Dermis blood vessel endothelial cell (primary cell): Measurements from ENCODE around the gene ACOXL. TPM values are rescaled to one million over a fixed set of nuclear protein-coding genes. Genes with fewer than 3 reads are reported as not detected.
A peak's percentile ranks its signal among the peaks of the same experiment; 100 is the strongest.

Source experiments
- DNase-seq: peaks from one replicate; pipeline ENCODE4 v3.0.0; 2010
- total RNA-seq: library from RNA; depleted of rRNA; stranded (reverse); fragments of >200 nt; gene quantifications from 2 replicates; pipeline ENCODE4 v1.2.3, GENCODE V29; 2014

Gene ACOXL
- total RNA-seq, 1 donor from 2014 or later, result not detected

GRCh38 chr2:110979471-110980338 is 247.3 kb downstream of the ACOXL start:
- no peak for DNase-seq

GRCh38 chr2:110980339-110981062 is 248.1 kb downstream of the ACOXL start:
- DNase-seq, result no peak

DNA sequence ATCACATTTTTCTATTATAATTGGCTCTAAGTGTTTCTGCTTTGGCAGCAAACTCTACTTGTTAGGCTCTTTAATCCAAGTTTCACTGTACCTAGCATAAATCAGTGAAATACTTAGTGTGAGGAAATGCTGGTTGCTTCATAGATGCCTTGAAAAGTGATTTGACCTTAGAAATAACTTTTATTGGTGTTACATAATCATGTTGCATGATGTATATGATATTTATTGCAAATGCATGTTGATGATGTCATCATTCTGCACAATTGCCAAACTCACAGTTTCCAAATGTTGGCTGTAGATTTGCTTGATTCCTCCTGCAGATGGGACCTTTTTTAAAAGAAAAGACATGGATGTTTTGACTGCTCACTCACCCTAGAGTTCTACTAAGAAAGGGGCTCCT is 250.8 kb downstream of the ACOXL start:
- DNase-seq, result no peak

DNA sequence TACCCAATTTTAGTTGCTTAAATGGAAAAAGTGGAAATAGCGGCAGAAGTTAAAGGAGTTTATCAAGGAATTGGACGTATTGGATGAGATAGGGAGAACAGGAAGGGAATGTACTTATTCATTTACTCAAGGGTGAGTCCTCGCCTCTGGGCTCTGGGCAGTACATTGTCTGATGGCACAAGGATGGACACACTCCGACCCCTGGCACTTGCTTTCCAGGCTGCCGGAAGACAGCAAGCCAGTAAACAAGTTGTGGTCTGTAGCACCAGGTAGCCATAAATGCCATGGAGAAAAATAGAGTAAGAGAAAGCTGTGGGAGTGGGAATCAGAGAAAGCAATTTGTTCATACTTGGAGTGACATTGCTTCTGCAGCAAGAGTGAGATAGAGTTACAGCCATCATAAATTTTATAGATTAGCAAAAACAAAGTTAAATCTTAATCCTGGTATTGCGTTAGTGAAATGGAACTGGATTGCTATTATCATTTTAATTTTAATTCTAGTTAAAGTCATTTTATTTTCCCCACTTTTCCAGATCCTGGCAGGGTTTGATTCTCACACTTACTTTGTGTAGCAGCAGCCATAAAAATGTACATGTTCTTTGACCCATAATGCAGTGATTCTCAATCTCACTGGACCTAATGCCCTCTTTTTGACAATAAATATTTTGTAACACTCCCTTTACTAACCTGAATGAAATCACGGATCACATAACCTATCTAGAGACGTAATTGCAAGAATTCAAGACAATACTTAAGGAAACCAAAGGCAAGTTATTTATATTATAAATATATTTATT is 252.5 kb downstream of the ACOXL start:
- DNase-seq, result no peak

GRCh38 chr2:110990440-110990839 is 258.1 kb downstream of the ACOXL start:
- DNase-seq, result no peak

GRCh38 chr2:110991911-110992310 is 259.5 kb downstream of the ACOXL start:
- no peak for DNase-seq

GRCh38 chr2:110992886-110993285 is 260.5 kb downstream of the ACOXL start:
- DNase-seq, result no peak

DNA sequence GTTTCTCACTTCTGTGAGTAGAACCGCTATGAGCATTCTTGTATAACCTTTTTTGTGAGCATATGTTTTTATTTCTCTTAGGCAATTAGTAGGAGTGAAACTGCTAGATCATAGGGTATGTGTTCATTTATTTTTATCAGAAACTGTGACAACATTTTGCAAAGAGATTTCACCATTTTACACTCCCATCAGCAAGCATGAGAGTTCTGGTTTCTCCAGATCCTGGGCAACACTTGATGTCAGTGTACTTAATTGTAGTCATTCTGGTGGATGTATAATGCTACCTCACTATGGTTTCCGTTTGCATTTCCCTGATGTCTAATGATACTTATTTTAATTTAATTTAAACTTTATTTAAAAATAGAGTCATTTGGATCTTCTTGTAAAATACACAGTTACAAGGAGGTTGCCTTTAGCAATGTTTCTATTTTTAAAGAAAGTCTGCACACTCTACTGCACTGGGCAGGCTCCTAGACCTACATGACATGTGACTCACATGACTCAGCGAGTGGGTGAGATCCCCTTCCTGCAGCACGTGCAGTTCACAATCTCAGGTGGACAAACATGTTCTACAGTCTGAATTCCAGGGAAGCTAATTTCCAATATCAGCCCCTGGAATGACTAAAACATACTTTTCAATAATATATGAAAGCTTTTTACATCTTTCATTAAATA is 261.3 kb downstream of the ACOXL start:
- DNase-seq, result peak; percentile 55

DNA sequence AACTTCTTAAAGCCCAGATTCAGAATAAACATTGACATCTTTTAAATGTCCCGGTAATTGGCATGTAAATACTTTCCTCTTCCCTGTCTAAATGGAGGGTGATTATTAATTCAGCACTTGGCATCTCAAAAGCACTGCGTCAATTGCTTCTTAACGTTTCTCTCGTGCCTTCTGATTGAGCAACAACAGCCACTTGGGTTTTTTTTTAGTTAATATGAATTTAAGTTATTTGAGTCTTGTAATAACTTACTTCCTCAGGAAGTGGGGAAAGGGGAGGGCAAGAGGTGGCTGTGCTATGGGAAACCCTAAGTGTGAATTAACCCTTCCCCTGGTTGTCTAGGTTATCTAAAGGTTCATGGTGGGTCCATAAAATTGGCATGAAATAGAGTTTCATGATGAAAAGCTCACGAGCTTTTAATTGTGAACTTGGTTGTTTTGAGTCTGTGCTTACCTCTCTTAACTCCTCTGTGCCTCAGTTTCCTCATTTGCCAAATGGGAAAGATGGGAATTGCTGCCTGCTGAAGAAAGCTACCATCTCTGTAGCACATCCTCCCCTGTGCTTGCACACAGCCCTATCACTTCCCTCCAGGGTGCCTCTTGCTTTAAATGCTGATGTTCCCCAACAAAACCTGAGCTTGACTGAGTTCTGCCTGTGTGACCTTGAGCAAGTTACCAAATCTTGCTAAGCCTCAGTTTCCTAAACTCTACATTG is 262.0 kb downstream of the ACOXL start:
- peak; percentile 3 for DNase-seq

GRCh38 chr2:110995911-110996310 is 263.5 kb downstream of the ACOXL start:
- DNase-seq, result no peak

- no peak for DNase-seq
Measured at GRCh38 chr2:110997331-110998045, 265.1 kb downstream of the ACOXL start.

- no peak for DNase-seq
Measured at GRCh38 chr2:110998311-110998710, 265.9 kb downstream of the ACOXL start.

GRCh38 chr2:110999626-111000025 is 267.3 kb downstream of the ACOXL start:
- DNase-seq, result no peak

GRCh38 chr2:111005307-111005706 is 272.9 kb downstream of the ACOXL start:
- DNase-seq, result no peak

GRCh38 chr2:111005821-111006220 is 273.4 kb downstream of the ACOXL start:
- no peak for DNase-seq

DNA sequence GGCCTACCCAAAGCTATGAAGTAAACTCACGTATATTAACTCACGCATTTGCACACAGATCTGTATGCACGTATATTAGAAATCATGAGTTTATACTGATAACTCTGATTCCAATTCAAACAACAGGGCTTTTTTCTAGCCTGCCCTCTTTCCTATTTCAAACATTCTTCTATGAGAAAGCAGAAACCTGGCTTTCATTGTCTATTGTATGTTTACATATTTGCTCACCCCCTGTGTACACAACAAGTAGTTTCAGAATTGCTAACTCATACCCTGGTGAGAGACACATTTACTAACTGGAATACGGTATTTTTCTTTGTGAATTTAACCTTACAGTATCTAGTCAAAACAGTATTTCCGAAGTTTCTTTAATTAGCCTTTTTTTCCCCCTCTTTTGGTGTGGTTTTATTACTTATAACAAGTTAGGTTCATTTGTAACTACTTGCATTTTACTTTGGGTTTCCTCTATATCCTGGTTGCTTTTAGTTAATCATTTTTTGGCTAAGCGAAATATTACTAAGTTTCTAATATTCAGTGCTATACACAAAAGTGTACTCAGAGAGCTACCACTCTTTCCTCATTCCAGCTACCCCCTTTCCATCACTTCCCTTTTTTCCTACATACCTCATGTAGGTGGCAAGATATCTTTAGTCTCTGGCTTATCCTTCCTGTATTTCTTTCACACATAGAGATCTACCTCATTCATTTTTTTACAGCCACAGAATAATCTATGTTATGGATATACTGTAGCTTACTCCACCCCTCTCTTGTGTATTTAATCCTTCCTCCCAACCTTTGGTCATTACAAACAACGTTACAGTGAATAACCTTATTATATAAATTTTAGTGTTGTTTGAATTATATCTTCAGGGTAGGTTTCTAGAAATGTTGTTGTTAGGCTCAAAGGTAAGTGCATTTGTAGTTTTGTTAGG is 275.6 kb downstream of the ACOXL start:
- no peak for DNase-seq

- DNase-seq, result no peak
Measured at GRCh38 chr2:111011218-111011617, 278.8 kb downstream of the ACOXL start.

- no peak for DNase-seq
Measured at GRCh38 chr2:111015283-111015995, 283.1 kb downstream of the ACOXL start.

DNA sequence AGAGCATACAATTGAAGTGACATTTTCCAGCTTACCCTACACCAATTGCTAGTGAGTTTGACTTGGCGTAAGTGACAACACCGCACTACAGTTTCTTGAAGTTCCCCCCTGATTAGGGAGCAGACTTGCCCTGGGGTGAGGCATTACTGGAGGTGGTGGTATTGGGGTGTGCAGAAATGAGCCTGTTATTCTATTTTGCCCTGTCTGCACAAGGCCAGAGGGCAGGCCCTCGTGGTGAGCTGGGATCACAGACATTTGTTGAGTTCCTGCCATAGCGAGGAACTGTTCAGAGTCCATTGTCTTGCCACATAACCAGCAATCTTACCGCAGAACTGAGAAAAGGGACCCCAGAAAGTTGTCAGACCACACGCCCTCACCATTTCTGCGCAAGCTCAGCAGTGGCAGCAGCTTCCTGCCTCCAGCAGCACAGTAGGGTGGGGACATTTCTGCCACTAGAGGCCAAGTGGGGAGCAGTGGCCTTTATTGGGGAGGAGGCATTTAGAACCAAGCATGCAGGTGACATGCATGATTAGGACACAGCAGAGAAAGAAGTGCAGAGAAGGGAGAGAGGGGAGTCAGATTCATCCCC is 284.8 kb downstream of the ACOXL start:
- DNase-seq, result no peak
